ENCODE results near the gene RHOF. TPM values are rescaled to one million over a fixed set of nuclear protein-coding genes. Genes with fewer than 3 reads are reported as not detected.

RHOF gene
- total RNA-seq, 2 donors from 2014 or later = 31.0 to 35.6 TPM

DNA sequence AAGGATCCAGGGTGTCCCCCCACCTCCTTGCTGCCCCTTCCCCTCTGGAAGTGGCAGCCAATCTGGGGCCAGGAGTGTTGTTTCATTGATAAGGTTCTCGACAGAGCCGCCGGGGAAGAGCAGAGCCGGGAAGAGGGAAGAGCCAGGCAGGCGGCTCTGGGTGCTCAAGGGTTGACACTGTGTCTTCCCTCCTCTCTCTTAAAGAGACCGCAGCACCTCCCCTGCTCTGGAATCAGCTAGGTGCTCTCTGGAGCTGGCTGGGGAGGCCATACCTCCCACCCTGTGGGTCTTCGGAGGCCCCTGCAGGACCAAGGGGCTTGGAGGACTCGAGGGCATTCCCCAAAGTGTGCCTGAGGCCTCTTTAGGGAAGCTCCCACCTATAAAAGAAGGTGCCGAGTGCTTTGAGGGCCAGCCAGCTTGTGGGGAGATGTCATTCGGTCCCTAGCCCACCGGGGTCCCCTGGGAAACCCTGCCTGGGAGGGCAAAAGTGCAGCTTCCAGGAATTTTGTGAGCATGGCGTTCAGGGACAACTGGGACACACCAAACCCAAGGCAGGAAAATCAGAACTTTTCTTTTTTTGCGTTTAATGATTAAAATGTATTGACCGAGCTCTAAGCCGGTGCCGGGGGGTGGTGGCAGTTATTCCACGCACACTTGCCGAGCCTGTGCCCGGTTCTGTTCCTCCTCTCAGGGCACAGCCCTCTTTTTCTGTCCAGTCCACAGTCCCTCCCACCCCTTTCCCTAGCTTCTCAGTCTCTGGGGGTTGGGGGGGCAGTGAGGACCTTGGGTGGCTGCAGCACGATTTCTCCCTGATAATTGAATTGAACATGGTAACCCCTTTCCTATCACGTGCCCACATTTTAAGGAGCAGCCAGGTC is 13.3 kb upstream of the RHOF start:
- no peaks in the 10 kb centered on the region for H3K9me3 Mint-ChIP-seq
- H3K36me3 Mint-ChIP-seq (ENCODE audit: low read depth) = peaks cover 28% of the 10 kb centered on the region
- peaks cover 4% of the 10 kb centered on the region for H3K4me1 ChIP-seq (ENCODE audit: control insufficient read depth, insufficient read depth, low read length)
- H3K4me1 Mint-ChIP-seq = peaks cover 21% of the 10 kb centered on the region
- H3K27ac Mint-ChIP-seq = peak overlapping the region; percentile 68
- peak overlapping the region; percentile 39 for H3K9ac ChIP-seq (ENCODE audit: extremely low read depth, low read length, poor library complexity, severe bottlenecking)
- TF ChIP-seq, protein P1, sequence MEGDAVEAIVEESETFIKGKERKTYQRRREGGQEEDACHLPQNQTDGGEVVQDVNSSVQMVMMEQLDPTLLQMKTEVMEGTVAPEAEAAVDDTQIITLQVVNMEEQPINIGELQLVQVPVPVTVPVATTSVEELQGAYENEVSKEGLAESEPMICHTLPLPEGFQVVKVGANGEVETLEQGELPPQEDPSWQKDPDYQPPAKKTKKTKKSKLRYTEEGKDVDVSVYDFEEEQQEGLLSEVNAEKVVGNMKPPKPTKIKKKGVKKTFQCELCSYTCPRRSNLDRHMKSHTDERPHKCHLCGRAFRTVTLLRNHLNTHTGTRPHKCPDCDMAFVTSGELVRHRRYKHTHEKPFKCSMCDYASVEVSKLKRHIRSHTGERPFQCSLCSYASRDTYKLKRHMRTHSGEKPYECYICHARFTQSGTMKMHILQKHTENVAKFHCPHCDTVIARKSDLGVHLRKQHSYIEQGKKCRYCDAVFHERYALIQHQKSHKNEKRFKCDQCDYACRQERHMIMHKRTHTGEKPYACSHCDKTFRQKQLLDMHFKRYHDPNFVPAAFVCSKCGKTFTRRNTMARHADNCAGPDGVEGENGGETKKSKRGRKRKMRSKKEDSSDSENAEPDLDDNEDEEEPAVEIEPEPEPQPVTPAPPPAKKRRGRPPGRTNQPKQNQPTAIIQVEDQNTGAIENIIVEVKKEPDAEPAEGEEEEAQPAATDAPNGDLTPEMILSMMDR (conservative IDR thresholded peaks at IDR 0.05) = no peak
- peak overlapping the region; percentile 87 for H3K4me3 ChIP-seq (ENCODE audit: low read length)
- no peaks in the 10 kb centered on the region for H3K9me3 ChIP-seq (ENCODE audit: control insufficient read depth, low read length)
- WGBS, 2 experiments (ENCODE audit: insufficient coverage in 1 of 2, insufficient read length in 1 of 2) = 59 to 61% methylated on average over 14 to 21 of the region's 21 CpGs
- H3K36me3 ChIP-seq (ENCODE audit: control insufficient read depth, insufficient read depth, low read length) = peaks cover 28% of the 10 kb centered on the region
- no peaks in the 10 kb centered on the region for H3K27me3 ChIP-seq (ENCODE audit: control insufficient read depth, insufficient read depth, low read length, poor library complexity, severe bottlenecking)
- peak; percentile 78 for DNase-seq
- no peak overlapping the region for H3K27ac ChIP-seq (ENCODE audit: low read depth, low read length)
- H3K4me3 Mint-ChIP-seq = peak overlapping the region; percentile 91
- H3K27me3 Mint-ChIP-seq (ENCODE audit: insufficient read depth) = no peaks in the 10 kb centered on the region

DNA sequence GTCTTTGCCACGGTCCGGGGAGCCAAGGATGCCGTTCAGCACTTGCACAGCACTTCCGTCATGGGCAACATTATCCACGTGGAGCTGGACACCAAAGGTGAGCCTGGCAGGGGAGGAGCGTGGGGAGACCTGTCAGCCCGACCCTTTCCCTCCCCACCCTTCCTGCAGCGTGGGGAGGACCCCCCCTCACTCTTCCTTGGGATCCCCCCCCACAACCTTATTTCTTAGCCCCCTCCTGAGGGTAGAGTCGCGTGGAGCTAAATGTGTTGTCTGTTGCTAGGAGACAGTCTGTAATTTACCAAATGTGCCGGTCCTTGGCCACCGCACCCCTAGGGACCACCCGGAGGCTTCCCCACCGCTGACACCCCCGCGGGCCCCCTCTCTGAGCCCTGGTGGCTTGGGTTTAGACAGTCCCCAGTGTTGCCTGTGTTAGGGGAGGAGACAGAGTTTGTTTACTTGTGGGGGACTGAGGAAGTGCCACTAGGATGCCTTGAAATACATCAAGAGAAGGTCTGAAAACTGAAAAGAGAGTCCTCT is 12.6 kb upstream of the RHOF start:
- Histone ChIP-seq H3K27me3 (ENCODE audit: control insufficient read depth, insufficient read depth, low read length, poor library complexity, severe bottlenecking) (no peaks in the 10 kb centered on the region), H3K9ac (ENCODE audit: extremely low read depth, low read length, poor library complexity, severe bottlenecking) (peak overlapping the region; percentile 39), H3K27ac (ENCODE audit: low read depth, low read length) (no peak overlapping the region), H3K4me1 (ENCODE audit: control insufficient read depth, insufficient read depth, low read length) (no peaks in the 10 kb centered on the region), H3K9me3 (ENCODE audit: control insufficient read depth, low read length) (no peaks in the 10 kb centered on the region), H3K4me3 (ENCODE audit: low read length) (peak overlapping the region; percentile 87), H3K36me3 (ENCODE audit: control insufficient read depth, insufficient read depth, low read length) (peaks cover 27% of the 10 kb centered on the region)
- Mint-ChIP-seq H3K4me1 (peaks cover 16% of the 10 kb centered on the region), H3K4me3 (peak overlapping the region; percentile 91), H3K27me3 (ENCODE audit: insufficient read depth) (no peaks in the 10 kb centered on the region), H3K9me3 (no peaks in the 10 kb centered on the region), H3K36me3 (ENCODE audit: low read depth) (peaks cover 34% of the 10 kb centered on the region), H3K27ac (peak overlapping the region; percentile 68)
- no peak for DNase-seq
- TF ChIP-seq, protein P1 (conservative IDR thresholded peaks at IDR 0.05) = no peak
- 18 to 33% methylated on average over 10 to 16 of the region's 16 CpGs for WGBS, 2 experiments (ENCODE audit: insufficient coverage in 1 of 2, insufficient read length in 1 of 2)

DNA sequence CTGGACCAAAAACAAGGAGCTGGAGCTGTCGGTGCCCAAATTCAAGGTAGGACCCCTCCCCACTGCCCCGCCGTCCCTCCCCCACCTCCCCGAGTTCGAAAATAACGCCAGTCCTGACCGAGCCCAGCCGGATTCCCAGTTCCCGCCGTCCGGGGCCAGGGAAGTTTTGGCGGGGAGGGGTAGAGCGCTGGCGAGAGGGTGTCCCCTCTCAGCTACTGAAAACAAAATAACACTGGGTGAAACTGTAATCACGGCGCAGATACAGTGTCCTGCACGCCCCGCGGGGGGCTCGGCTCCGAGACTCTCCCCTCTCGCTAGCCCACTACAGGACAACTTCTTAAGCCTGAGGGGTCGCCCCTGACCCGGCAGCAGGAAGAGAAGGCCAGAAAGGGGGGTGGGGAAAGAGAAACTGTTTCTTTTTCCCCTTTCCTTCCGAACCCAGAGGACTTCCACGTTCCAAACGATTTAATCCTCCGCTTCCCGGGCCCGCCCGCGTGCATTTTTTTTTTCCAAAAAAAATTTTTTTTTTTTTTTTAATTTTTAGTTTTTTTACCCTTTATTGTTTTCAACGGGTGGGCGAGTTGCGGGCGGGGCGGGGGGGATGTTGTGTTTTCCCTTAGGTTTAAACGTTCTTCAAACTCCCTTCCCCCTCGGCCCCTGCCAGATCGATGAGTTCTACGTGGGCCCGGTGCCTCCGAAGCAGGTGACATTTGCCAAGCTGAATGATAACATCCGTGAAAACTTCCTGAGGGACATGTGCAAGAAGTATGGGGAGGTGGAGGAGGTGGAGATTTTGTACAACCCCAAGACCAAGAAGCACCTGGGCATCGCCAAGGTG is 11.9 kb upstream of the RHOF start:
- Mint-ChIP-seq H3K36me3 (ENCODE audit: low read depth) (peaks cover 27% of the 10 kb centered on the region), H3K9me3 (no peaks in the 10 kb centered on the region), H3K27ac (peak overlapping the region; percentile 52), H3K27me3 (ENCODE audit: insufficient read depth) (no peaks in the 10 kb centered on the region), H3K4me1 (peaks cover 14% of the 10 kb centered on the region), H3K4me3 (peak overlapping the region; percentile 91)
- no peaks in the 10 kb centered on the region for H3K4me1 ChIP-seq (ENCODE audit: control insufficient read depth, insufficient read depth, low read length)
- peak overlapping the region; percentile 87 for H3K4me3 ChIP-seq (ENCODE audit: low read length)
- WGBS, 2 experiments (ENCODE audit: insufficient coverage in 1 of 2, insufficient read length in 1 of 2) = 8% methylated on average over 4 to 41 of the region's 45 CpGs
- peak overlapping the region; percentile 75 for H3K9ac ChIP-seq (ENCODE audit: extremely low read depth, low read length, poor library complexity, severe bottlenecking)
- H3K36me3 ChIP-seq (ENCODE audit: control insufficient read depth, insufficient read depth, low read length) = peaks cover 20% of the 10 kb centered on the region
- H3K27me3 ChIP-seq (ENCODE audit: control insufficient read depth, insufficient read depth, low read length, poor library complexity, severe bottlenecking) = no peaks in the 10 kb centered on the region
- peak; percentile 77 for DNase-seq
- no peak overlapping the region for H3K27ac ChIP-seq (ENCODE audit: low read depth, low read length)
- TF ChIP-seq, protein P1 (conservative IDR thresholded peaks at IDR 0.05) = no peak
- H3K9me3 ChIP-seq (ENCODE audit: control insufficient read depth, low read length) = no peaks in the 10 kb centered on the region

Data from endodermal cell (in vitro differentiated cells).